Naive B cell (primary cell): ENCODE data around the gene NEGR1. TPM values are rescaled to one million over a fixed set of nuclear protein-coding genes. Genes with fewer than 3 reads are reported as not detected.

Experiments used
- ATAC-seq, 2 donors: fragments of 150-1000 bp; cut with Tn5 transposase; 2 replicates each; pipeline ENCODE4 v1.10.0; 2021; ENCODE audit warnings: low read depth in 2 of 2, mild to moderate bottlenecking in 2 of 2, moderate library complexity in 2 of 2
- DNase-seq: peaks from one replicate; pipeline ENCODE4 v3.0.0; 2022
- H3K27ac Mint-ChIP-seq, 6 donors: one replicate each; pipeline ENCODE4 v1.8.0; 2020 to 2022; ENCODE audit warnings: mild to moderate bottlenecking in 6 of 6, mixed read lengths in 6 of 6, moderate library complexity in 5 of 6, inconsistent platforms in 2 of 6
- H3K27me3 Mint-ChIP-seq, 3 donors: one replicate each; pipeline ENCODE4 v1.8.0; 2021 to 2022; ENCODE audit warnings: mixed read lengths in 3 of 3, mild to moderate bottlenecking in 1 of 3
- H3K36me3 Mint-ChIP-seq, 2 donors: one replicate each; pipeline ENCODE4 v1.8.0; 2020 to 2022; ENCODE audit warnings: mixed read lengths in 2 of 2, inconsistent platforms in 1 of 2, mild to moderate bottlenecking in 1 of 2
- H3K4me1 Mint-ChIP-seq, 3 donors: one replicate each; pipeline ENCODE4 v1.8.0; 2020 to 2022; ENCODE audit warnings: mixed read lengths in 3 of 3, inconsistent platforms in 1 of 3, mild to moderate bottlenecking in 1 of 3, moderate library complexity in 1 of 3
- H3K4me3 Mint-ChIP-seq, 8 donors: one replicate each; pipeline ENCODE4 v1.8.0; 2020 to 2022; ENCODE audit warnings: mild to moderate bottlenecking in 8 of 8, mixed read lengths in 8 of 8, moderate library complexity in 8 of 8, inconsistent platforms in 2 of 8
- H3K9me3 Mint-ChIP-seq, 7 donors: one replicate each; pipeline ENCODE4 v1.8.0; 2020 to 2022; ENCODE audit warnings: mixed read lengths in 7 of 7, mild to moderate bottlenecking in 5 of 7, inconsistent platforms in 2 of 7, moderate library complexity in 1 of 7
- polyA plus RNA-seq, 6 donors: library from polyadenylated mRNA; unstranded; fragments of 300-500 nt; fragmentation: Illumina TruSeq; gene quantifications; one replicate each; pipeline ENCODE4 v1.2.3, GENCODE V29; 2021; ENCODE audit warnings: low read depth in 6 of 6

Gene NEGR1
- polyA plus RNA-seq, 6 donors from 2014 or later: 0.10 TPM; not detected in 5

- Mint-ChIP-seq H3K4me1 (no peaks in the 10 kb centered on the region), H3K27me3 (no peaks in the 10 kb centered on the region), H3K36me3 (no peaks in the 10 kb centered on the region), H3K27ac (no peak overlapping the region), H3K4me3 (no peak overlapping the region), H3K9me3 (peaks cover 0 to 3% (median 0%) of the 10 kb centered on the region in 7 donors)
- no peak for DNase-seq
- no peak for ATAC-seq
These were observed 625.4 kb downstream of the NEGR1 start for GRCh38 chr1:71656902-71657301.

DNA sequence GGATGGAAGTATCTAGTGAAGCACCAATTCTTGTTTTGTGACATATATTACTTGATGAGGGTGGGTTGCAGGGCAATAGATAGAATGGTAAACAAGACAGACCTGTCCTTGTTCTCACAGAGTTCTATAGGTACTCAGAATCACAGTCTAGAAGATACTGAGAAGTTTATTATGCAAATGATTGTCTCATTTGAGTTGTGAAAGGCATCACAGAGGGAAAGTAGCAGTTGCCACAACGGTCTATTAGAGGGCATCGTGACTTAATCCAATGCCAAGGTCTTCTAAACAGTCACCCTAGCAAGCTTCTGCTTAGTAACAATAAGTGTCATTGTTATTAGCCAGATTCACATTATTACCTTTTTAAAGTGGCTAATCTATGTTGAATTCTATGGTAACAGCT is 626.7 kb downstream of the NEGR1 start:
- ATAC-seq: no peak
- no peak for DNase-seq
- H3K36me3 Mint-ChIP-seq: no peaks in the 10 kb centered on the region
- H3K27me3 Mint-ChIP-seq: no peaks in the 10 kb centered on the region
- no peak overlapping the region for H3K4me3 Mint-ChIP-seq
- peaks cover 0 to 3% (median 0%) of the 10 kb centered on the region in 7 donors for H3K9me3 Mint-ChIP-seq
- no peaks in the 10 kb centered on the region for H3K4me1 Mint-ChIP-seq
- H3K27ac Mint-ChIP-seq: no peak overlapping the region

- Mint-ChIP-seq H3K27me3 (no peaks in the 10 kb centered on the region), H3K9me3 (peaks cover 0 to 3% (median 0%) of the 10 kb centered on the region in 7 donors), H3K36me3 (no peaks in the 10 kb centered on the region), H3K4me3 (no peak overlapping the region), H3K4me1 (no peaks in the 10 kb centered on the region), H3K27ac (no peak overlapping the region)
- ATAC-seq: no peak
- no peak for DNase-seq
These were observed 628.4 kb downstream of the NEGR1 start for GRCh38 chr1:71653952-71654351.

DNA sequence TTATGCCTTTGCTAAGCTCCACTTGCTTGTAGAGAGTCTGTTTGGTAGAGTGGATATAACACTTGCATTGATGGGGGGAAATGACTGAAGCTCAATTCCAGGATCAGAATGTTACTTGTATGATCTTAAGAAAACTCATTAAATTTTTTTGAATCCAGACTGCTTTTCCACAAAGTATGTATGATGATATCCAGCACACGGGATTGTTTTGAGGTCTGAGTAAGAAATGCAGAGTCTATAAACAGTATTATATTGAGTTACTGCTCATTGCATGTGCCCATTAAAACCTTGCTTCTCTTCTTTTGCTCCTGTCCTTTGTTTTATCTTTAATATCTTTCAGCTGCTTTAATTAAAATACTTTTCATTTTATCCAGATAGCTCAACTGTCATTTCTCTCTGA is 631.1 kb downstream of the NEGR1 start:
- Mint-ChIP-seq H3K4me3 (no peak overlapping the region), H3K27me3 (no peaks in the 10 kb centered on the region), H3K9me3 (peaks cover 0 to 3% (median 0%) of the 10 kb centered on the region in 7 donors)

DNA sequence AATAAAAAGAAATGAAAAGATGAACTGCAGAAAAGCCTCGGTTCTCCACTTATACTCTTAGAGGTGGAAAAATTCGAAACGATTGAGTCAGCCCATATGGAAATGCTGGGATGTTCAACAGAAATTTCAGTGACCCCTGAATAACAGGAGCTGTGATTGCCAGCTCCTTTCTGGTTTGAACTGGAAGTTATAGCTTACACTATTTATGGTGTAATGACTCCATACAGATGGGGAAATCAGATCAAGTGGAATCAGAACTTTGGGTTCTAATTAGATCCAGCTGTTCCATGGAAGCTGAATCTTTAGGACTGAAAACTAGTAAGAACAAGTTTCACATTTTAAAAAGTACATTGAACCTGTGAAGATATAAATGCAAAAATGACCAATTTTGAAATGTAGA is 632.2 kb downstream of the NEGR1 start:
- Mint-ChIP-seq H3K27ac (no peak overlapping the region), H3K4me1 (no peaks in the 10 kb centered on the region), H3K27me3 (no peaks in the 10 kb centered on the region)

More for the DNA sequence above, 631.1 kb downstream of the NEGR1 start:
- ATAC-seq (no peak), DNase-seq (no peak)
- no peak overlapping the region for H3K27ac Mint-ChIP-seq
- H3K4me1 Mint-ChIP-seq: no peaks in the 10 kb centered on the region
- H3K36me3 Mint-ChIP-seq: no peaks in the 10 kb centered on the region

GRCh38 chr1:71649608-71650007 is 632.7 kb downstream of the NEGR1 start:
- Mint-ChIP-seq H3K36me3 (no peaks in the 10 kb centered on the region), H3K4me1 (no peaks in the 10 kb centered on the region), H3K9me3 (no peaks in the 10 kb centered on the region), H3K27ac (no peak overlapping the region), H3K4me3 (no peak overlapping the region), H3K27me3 (no peaks in the 10 kb centered on the region)
- DNase-seq (no peak), ATAC-seq (no peak)

More for the DNA sequence above, 632.2 kb downstream of the NEGR1 start:
- DNase-seq (no peak), ATAC-seq (no peak)
- H3K9me3 Mint-ChIP-seq: peaks cover 0 to 2% (median 0%) of the 10 kb centered on the region in 7 donors
- H3K36me3 Mint-ChIP-seq: no peaks in the 10 kb centered on the region
- no peak overlapping the region for H3K4me3 Mint-ChIP-seq

DNA sequence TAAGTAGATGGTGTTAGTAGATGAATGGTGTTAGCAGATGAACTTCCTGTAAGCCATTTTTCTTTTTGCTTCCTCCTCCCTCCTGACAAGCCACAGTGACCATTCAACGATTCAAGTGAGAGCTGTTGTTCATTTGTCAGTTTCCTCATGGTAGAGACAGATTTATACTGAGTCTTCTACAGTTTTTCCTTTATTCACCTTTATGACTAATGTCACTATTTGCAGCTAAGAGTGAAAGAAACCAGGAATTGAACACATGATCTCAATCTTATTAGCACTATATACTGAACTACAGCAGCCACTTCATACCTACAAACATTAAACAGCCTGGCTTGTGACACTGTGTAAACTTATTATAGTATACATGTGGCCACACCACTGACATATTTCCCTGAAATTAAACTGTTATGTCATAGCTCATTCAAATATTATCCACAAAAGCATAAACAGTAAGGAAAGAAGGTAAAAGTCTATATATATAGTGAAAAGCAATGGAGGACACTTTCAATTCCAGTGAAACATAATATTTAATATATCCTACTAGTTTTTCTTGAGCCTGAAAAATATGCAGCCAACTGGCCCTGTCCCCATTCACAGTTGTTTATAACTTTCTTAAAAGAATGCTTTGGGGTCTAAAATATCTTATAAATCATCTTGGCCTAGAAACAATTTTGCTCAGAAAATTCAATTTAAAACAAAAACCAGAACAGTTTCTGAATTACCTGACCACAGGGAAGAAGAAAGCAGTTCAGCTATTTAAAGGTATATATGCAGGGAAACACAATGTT is 634.6 kb downstream of the NEGR1 start:
- ATAC-seq (no peak), DNase-seq (no peak)
- Mint-ChIP-seq H3K4me1 (no peaks in the 10 kb centered on the region), H3K4me3 (no peak overlapping the region), H3K27me3 (no peaks in the 10 kb centered on the region), H3K27ac (no peak overlapping the region), H3K36me3 (no peaks in the 10 kb centered on the region), H3K9me3 (no peaks in the 10 kb centered on the region)

DNA sequence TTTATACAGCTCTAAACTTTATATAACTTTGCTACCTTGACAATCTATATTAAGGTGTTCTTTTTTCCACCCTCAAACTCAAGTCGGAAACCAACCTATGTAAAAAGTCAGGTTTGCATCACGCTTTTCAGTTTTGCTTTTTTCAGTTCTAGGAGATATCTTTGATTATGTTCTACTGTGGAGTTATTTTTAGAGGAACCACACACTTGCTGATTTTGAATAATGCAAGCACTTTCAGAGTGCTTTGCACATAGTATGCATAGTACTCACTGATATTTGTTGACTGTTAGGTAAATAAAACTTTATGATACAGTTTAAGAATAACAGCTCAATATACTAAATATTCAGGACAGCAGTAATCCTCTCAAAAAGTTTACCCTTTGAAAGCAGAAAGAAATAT is 637.3 kb downstream of the NEGR1 start:
- H3K27me3 Mint-ChIP-seq: no peaks in the 10 kb centered on the region
- ATAC-seq (no peak), DNase-seq (no peak)
- no peaks in the 10 kb centered on the region for H3K36me3 Mint-ChIP-seq
- H3K9me3 Mint-ChIP-seq: no peaks in the 10 kb centered on the region
- H3K4me3 Mint-ChIP-seq: no peak overlapping the region
- no peaks in the 10 kb centered on the region for H3K4me1 Mint-ChIP-seq
- no peak overlapping the region for H3K27ac Mint-ChIP-seq

DNA sequence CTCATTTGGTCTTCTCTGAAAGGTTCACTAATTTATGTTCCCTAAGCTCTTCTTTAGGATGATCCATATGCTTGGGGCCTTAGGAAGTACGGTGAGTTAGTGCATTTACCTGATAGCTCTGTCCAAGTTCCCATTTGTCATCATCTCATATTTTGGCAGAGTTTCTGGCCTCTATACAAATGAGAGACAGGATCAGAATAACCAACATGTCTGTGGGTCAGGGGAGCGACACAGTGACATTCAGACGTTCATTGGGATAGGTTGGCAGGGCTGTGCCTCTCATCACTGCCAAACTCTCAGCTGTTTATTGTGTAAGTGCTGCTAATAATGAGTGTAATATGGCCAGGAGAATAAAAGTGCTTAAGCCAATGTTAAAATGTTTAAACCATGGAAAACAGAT is 640.4 kb downstream of the NEGR1 start:
- Mint-ChIP-seq H3K27me3 (no peaks in the 10 kb centered on the region), H3K4me1 (no peaks in the 10 kb centered on the region), H3K9me3 (no peaks in the 10 kb centered on the region), H3K4me3 (no peak overlapping the region), H3K36me3 (no peaks in the 10 kb centered on the region), H3K27ac (no peak overlapping the region)
- no peak for DNase-seq
- no peak for ATAC-seq

DNA sequence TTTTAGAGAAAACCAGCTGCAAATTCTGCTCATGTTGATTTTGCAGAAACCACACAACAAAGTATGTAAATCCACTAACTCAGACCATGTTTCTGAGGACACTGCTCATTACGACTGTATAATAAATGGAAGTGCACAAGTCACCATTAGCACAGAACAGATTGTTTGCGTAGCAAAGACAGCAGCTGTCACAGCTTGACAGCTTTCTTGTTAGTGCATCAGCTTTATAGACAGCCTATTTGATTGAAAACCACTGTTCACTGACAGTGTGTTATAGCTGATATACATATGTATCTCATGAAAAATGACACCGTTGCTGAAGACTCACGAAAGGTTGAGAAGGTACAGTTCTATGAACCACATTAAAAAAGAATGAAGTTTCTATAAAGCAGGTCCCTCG is 641.3 kb downstream of the NEGR1 start:
- Mint-ChIP-seq H3K27me3 (no peaks in the 10 kb centered on the region), H3K27ac (no peak overlapping the region), H3K36me3 (no peaks in the 10 kb centered on the region), H3K4me1 (no peaks in the 10 kb centered on the region), H3K9me3 (no peaks in the 10 kb centered on the region), H3K4me3 (no peak overlapping the region)
- DNase-seq (no peak), ATAC-seq (no peak)

DNA sequence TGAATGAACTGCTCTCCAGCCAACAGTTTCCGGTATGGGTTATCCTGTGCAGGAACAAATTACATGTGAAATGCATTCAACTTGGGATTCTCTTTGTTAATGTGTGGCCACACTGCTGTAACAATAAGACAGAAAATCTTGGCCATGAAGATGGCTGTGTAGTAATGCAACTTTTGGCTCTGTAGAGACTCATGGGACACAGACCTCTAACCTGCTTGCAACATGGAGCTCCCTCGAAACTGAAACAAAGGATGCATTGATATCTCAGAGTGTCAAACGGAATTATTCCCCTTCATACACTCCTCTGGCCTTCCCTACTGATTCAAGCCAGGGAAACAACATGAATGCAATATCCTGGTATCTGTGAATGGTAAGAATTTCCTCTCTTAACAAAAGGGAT is 642.2 kb downstream of the NEGR1 start:
- Mint-ChIP-seq H3K27ac (no peak overlapping the region), H3K27me3 (no peaks in the 10 kb centered on the region), H3K36me3 (no peaks in the 10 kb centered on the region), H3K9me3 (peaks cover 0 to 4% (median 0%) of the 10 kb centered on the region in 7 donors), H3K4me3 (no peak overlapping the region), H3K4me1 (no peaks in the 10 kb centered on the region)
- DNase-seq: no peak
- ATAC-seq: no peak

DNA sequence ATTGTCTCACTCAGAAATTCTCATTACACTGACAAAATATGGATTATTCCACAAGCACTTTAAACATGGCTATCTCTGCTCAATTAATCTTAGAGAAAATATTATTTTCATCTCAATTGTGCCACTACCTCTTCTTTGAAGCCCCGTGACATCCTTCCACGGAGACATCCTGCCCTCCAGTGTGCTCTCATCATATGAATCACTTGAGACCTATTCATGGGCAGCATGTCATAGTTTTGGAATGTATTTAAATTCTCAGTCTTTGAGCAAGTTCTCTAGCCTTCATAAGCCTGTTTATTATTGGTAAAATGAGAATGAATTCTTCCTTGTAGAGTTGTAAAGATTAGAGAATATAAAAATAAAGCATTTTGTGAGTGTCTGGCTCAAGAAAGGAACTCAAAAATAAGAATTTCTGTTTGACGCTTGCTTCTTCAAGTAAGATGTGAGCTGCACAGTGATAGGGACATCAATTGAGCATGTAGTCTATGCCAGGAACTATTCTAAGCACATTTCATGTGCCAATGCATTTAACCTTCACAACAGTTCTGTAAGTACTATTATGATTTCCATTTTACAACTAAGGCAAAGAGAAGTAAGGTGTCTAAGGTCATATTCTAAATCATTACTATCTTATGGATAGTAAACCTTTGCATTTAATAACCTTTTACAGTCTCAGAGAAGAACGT is 644.1 kb downstream of the NEGR1 start:
- peaks cover 0 to 5% (median 0%) of the 10 kb centered on the region in 7 donors for H3K9me3 Mint-ChIP-seq
- no peaks in the 10 kb centered on the region for H3K36me3 Mint-ChIP-seq
- no peak overlapping the region for H3K27ac Mint-ChIP-seq
- ATAC-seq: no peak
- no peaks in the 10 kb centered on the region for H3K27me3 Mint-ChIP-seq
- H3K4me1 Mint-ChIP-seq: no peaks in the 10 kb centered on the region
- H3K4me3 Mint-ChIP-seq: no peak overlapping the region
- no peak for DNase-seq

DNA sequence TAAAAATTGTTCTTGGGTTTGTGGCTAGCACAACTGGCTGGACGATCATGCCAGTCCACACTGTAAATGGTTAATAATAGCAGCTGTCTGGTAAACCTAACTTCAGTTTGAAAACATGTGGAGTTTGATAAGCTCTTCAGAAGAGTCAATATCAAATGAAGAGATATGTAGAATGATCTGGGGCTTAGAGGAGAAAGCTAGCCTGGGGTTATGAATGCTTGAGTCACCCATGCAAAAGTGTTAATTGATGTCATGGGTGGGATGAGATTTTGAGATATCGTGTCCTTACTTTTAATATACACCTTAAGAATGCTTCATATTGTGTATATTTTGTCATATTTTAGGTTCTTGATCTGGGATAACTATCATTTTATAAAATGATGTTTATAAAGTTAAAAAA is 646.8 kb downstream of the NEGR1 start:
- ATAC-seq: no peak
- DNase-seq: no peak
- H3K27me3 Mint-ChIP-seq: no peaks in the 10 kb centered on the region
- no peak overlapping the region for H3K27ac Mint-ChIP-seq
- H3K36me3 Mint-ChIP-seq: no peaks in the 10 kb centered on the region
- peaks cover 0 to 5% (median 0%) of the 10 kb centered on the region in 7 donors for H3K9me3 Mint-ChIP-seq
- no peak overlapping the region for H3K4me3 Mint-ChIP-seq
- no peaks in the 10 kb centered on the region for H3K4me1 Mint-ChIP-seq

GRCh38 chr1:71634159-71634558 is 648.2 kb downstream of the NEGR1 start:
- H3K36me3 Mint-ChIP-seq: no peaks in the 10 kb centered on the region
- no peak overlapping the region for H3K27ac Mint-ChIP-seq
- H3K27me3 Mint-ChIP-seq: no peaks in the 10 kb centered on the region
- no peak for DNase-seq
- ATAC-seq: no peak
- peaks cover 0 to 5% (median 0%) of the 10 kb centered on the region in 7 donors for H3K9me3 Mint-ChIP-seq
- H3K4me1 Mint-ChIP-seq: no peaks in the 10 kb centered on the region
- H3K4me3 Mint-ChIP-seq: no peak overlapping the region
